ENCODE data around the gene CDC37L1.

The CDC37L1 gene

GRCh38 chr9:4662108-4662988 lies 17.0 kb upstream of the CDC37L1 start, which contains the start of gene PLPP6:
PLPP6 (plus strand) TSS chr9:4662294; CDS start chr9:4662376, 82 bp downstream.
- Mint-ChIP-seq H3K9me3 (no peaks in the 10 kb centered on the region), H3K4me3 (peak within 1 kb of the TSS; percentile 89), H3K36me3 (ENCODE audit: low read depth) (peaks cover 2% of the 10 kb centered on the region), H3K27me3 (no peaks in the 10 kb centered on the region), H3K4me1 (ENCODE audit: low read depth) (peaks cover 65% of the 10 kb centered on the region), H3K27ac (peak within 1 kb of the TSS; percentile 90)
- peak; percentile 81 for DNase-seq

- Mint-ChIP-seq H3K36me3 (ENCODE audit: low read depth) (peaks cover 2% of the 10 kb centered on the region), H3K27me3 (no peaks in the 10 kb centered on the region), H3K27ac (peak overlapping the region; percentile 82), H3K4me1 (ENCODE audit: low read depth) (peaks cover 72% of the 10 kb centered on the region), H3K4me3 (peak overlapping the region; percentile 89), H3K9me3 (no peaks in the 10 kb centered on the region)
- no peak for DNase-seq
Observed at GRCh38 chr9:4662989-4663792, 16.2 kb upstream of the CDC37L1 start.

- Mint-ChIP-seq H3K27me3 (no peaks in the 10 kb centered on the region), H3K9me3 (no peaks in the 10 kb centered on the region), H3K4me3 (peak overlapping the region; percentile 89), H3K36me3 (ENCODE audit: low read depth) (peaks cover 2% of the 10 kb centered on the region), H3K4me1 (ENCODE audit: low read depth) (peaks cover 77% of the 10 kb centered on the region), H3K27ac (no peak overlapping the region)
- DNase-seq = no peak
Observed at GRCh38 chr9:4663956-4664355, 15.4 kb upstream of the CDC37L1 start.

GRCh38 chr9:4665357-4665756 lies 14.0 kb upstream of the CDC37L1 start:
- peaks cover 2% of the 10 kb centered on the region for H3K36me3 Mint-ChIP-seq (ENCODE audit: low read depth)
- no peak overlapping the region for H3K27ac Mint-ChIP-seq
- no peaks in the 10 kb centered on the region for H3K9me3 Mint-ChIP-seq
- peak overlapping the region; percentile 76 for H3K4me3 Mint-ChIP-seq
- no peak for DNase-seq
- H3K4me1 Mint-ChIP-seq (ENCODE audit: low read depth) = peaks cover 77% of the 10 kb centered on the region
- H3K27me3 Mint-ChIP-seq = no peaks in the 10 kb centered on the region

- Mint-ChIP-seq H3K4me3 (peak within 1 kb of the TSS; percentile 76), H3K27me3 (no peaks in the 10 kb centered on the region), H3K4me1 (ENCODE audit: low read depth) (peaks cover 80% of the 10 kb centered on the region), H3K27ac (peak within 1 kb of the TSS; percentile 53), H3K9me3 (no peaks in the 10 kb centered on the region), H3K36me3 (ENCODE audit: low read depth) (peaks cover 2% of the 10 kb centered on the region)
- peak; percentile 61 for DNase-seq
Observed at GRCh38 chr9:4666042-4666699, 13.2 kb upstream of the CDC37L1 start, which contains the start of gene SPATA6L. SPATA6L (minus strand) TSS chr9:4666480; CDS start chr9:4666250, 230 bp downstream.

GRCh38 chr9:4667681-4668080 lies 11.7 kb upstream of the CDC37L1 start:
- Mint-ChIP-seq H3K9me3 (no peaks in the 10 kb centered on the region), H3K4me3 (no peak overlapping the region)

GRCh38 chr9:4668604-4669003 lies 10.8 kb upstream of the CDC37L1 start:
- no peak for DNase-seq
- no peak overlapping the region for H3K4me3 Mint-ChIP-seq
- H3K36me3 Mint-ChIP-seq (ENCODE audit: low read depth) = no peaks in the 10 kb centered on the region
- H3K27ac Mint-ChIP-seq = no peak overlapping the region
- peaks cover 64% of the 10 kb centered on the region for H3K4me1 Mint-ChIP-seq (ENCODE audit: low read depth)
- H3K27me3 Mint-ChIP-seq = no peaks in the 10 kb centered on the region
- H3K9me3 Mint-ChIP-seq = no peaks in the 10 kb centered on the region

More at GRCh38 chr9:4667681-4668080, 11.7 kb upstream of the CDC37L1 start:
- Mint-ChIP-seq H3K4me1 (ENCODE audit: low read depth) (peaks cover 73% of the 10 kb centered on the region), H3K27me3 (no peaks in the 10 kb centered on the region), H3K27ac (no peak overlapping the region), H3K36me3 (ENCODE audit: low read depth) (no peaks in the 10 kb centered on the region)
- DNase-seq = no peak

GRCh38 chr9:4669890-4670289 lies 9.5 kb upstream of the CDC37L1 start:
- no peaks in the 10 kb centered on the region for H3K36me3 Mint-ChIP-seq (ENCODE audit: low read depth)
- H3K9me3 Mint-ChIP-seq = no peaks in the 10 kb centered on the region
- no peaks in the 10 kb centered on the region for H3K27me3 Mint-ChIP-seq
- peaks cover 53% of the 10 kb centered on the region for H3K4me1 Mint-ChIP-seq (ENCODE audit: low read depth)
- no peak overlapping the region for H3K4me3 Mint-ChIP-seq
- no peak overlapping the region for H3K27ac Mint-ChIP-seq
- DNase-seq = no peak

- no peak for DNase-seq
- H3K9me3 Mint-ChIP-seq = no peaks in the 10 kb centered on the region
- peaks cover 46% of the 10 kb centered on the region for H3K4me1 Mint-ChIP-seq (ENCODE audit: low read depth)
- peak overlapping the region; percentile 84 for H3K27ac Mint-ChIP-seq
- H3K36me3 Mint-ChIP-seq (ENCODE audit: low read depth) = no peaks in the 10 kb centered on the region
- H3K27me3 Mint-ChIP-seq = no peaks in the 10 kb centered on the region
- peak overlapping the region; percentile 15 for H3K4me3 Mint-ChIP-seq
Observed at GRCh38 chr9:4670591-4670990, 8.8 kb upstream of the CDC37L1 start.

GRCh38 chr9:4671737-4672136 lies 7.6 kb upstream of the CDC37L1 start:
- Mint-ChIP-seq H3K4me3 (no peak overlapping the region), H3K27me3 (no peaks in the 10 kb centered on the region), H3K4me1 (ENCODE audit: low read depth) (peaks cover 34% of the 10 kb centered on the region), H3K27ac (no peak overlapping the region), H3K9me3 (no peaks in the 10 kb centered on the region), H3K36me3 (ENCODE audit: low read depth) (no peaks in the 10 kb centered on the region)
- DNase-seq = no peak

- DNase-seq = no peak
- no peaks in the 10 kb centered on the region for H3K36me3 Mint-ChIP-seq (ENCODE audit: low read depth)
- no peak overlapping the region for H3K4me3 Mint-ChIP-seq
- H3K27ac Mint-ChIP-seq = no peak overlapping the region
- no peaks in the 10 kb centered on the region for H3K9me3 Mint-ChIP-seq
- no peaks in the 10 kb centered on the region for H3K27me3 Mint-ChIP-seq
- H3K4me1 Mint-ChIP-seq (ENCODE audit: low read depth) = peaks cover 16% of the 10 kb centered on the region
Observed at GRCh38 chr9:4674783-4675182, 4.6 kb upstream of the CDC37L1 start.

- no peak for DNase-seq
- no peaks in the 10 kb centered on the region for H3K9me3 Mint-ChIP-seq
- no peak overlapping the region for H3K4me3 Mint-ChIP-seq
- H3K27me3 Mint-ChIP-seq = no peaks in the 10 kb centered on the region
- H3K4me1 Mint-ChIP-seq (ENCODE audit: low read depth) = peaks cover 2% of the 10 kb centered on the region
- no peak overlapping the region for H3K27ac Mint-ChIP-seq
- no peaks in the 10 kb centered on the region for H3K36me3 Mint-ChIP-seq (ENCODE audit: low read depth)
Observed at GRCh38 chr9:4677392-4677791, 2.0 kb upstream of the CDC37L1 start.

GRCh38 chr9:4678679-4679267 lies 596 bp upstream of the CDC37L1 start:
- no peak for DNase-seq
- Mint-ChIP-seq H3K27ac (no peak overlapping the region), H3K27me3 (no peaks in the 10 kb centered on the region), H3K9me3 (no peaks in the 10 kb centered on the region), H3K36me3 (ENCODE audit: low read depth) (peaks cover 7% of the 10 kb centered on the region), H3K4me3 (no peak overlapping the region), H3K4me1 (ENCODE audit: low read depth) (peaks cover 9% of the 10 kb centered on the region)

GRCh38 chr9:4680173-4680525 lies 780 bp downstream of the CDC37L1 start:
- Mint-ChIP-seq H3K4me3 (no peak overlapping the region), H3K27ac (no peak overlapping the region), H3K36me3 (ENCODE audit: low read depth) (peaks cover 15% of the 10 kb centered on the region), H3K4me1 (ENCODE audit: low read depth) (peaks cover 16% of the 10 kb centered on the region), H3K27me3 (no peaks in the 10 kb centered on the region), H3K9me3 (no peaks in the 10 kb centered on the region)
- DNase-seq = no peak

Measured in activated T-cell treated with anti-CD3 and anti-CD28 coated beads, Interleukin-2, amount 50 U/mL, for 24 hours (primary cell).